ENCODE measurements around the gene DNAJC11.

DNA sequence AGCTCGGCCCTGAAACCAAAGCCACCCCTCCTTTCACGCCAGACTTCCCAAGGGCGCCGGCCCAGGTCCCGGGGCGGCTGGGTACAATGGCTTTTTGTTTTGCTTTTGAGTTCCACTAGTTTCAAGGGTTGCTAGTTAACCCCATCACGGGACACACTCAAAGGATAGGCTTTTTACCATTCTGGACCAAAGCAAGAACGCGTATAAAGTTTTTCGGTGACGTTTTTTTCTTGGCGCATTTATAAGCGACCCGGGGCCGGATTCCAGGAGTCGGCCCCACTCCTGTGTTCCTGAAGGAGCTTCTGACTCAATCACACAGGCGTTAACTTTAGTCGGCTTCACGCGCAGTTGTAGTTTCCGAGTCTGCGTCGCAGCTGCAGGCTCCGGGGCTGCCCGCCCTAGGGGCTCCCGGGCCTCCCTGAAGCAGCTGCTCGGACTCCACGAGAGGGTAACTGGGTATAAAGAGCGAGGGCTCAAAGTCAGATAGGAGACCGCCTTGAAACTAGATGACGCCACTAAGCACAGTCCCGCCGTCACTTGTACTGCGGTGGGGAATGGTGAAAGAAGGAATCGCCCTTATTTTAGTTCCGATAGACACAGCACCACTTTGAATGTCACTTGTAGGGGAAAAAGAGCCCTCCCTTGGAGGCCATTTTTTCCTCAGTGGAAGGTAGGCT lies 98.2 kb downstream of the DNAJC11 start:
- TF ChIP-seq, protein P1, sequence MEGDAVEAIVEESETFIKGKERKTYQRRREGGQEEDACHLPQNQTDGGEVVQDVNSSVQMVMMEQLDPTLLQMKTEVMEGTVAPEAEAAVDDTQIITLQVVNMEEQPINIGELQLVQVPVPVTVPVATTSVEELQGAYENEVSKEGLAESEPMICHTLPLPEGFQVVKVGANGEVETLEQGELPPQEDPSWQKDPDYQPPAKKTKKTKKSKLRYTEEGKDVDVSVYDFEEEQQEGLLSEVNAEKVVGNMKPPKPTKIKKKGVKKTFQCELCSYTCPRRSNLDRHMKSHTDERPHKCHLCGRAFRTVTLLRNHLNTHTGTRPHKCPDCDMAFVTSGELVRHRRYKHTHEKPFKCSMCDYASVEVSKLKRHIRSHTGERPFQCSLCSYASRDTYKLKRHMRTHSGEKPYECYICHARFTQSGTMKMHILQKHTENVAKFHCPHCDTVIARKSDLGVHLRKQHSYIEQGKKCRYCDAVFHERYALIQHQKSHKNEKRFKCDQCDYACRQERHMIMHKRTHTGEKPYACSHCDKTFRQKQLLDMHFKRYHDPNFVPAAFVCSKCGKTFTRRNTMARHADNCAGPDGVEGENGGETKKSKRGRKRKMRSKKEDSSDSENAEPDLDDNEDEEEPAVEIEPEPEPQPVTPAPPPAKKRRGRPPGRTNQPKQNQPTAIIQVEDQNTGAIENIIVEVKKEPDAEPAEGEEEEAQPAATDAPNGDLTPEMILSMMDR (IDR thresholded peaks at IDR 0.05; ENCODE audit: borderline replicate concordance, extremely low read depth, low read length, poor library complexity, severe bottlenecking) = no peak
- TF ChIP-seq EZH2 (IDR thresholded peaks at IDR 0.05; ENCODE audit: borderline replicate concordance, low read depth, low read length, severe bottlenecking) = no peak
